ENCODE data around the gene CRYGB. TPM values are rescaled to one million over a fixed set of nuclear protein-coding genes. Genes with fewer than 3 reads are reported as not detected.

Gene CRYGB
- total and polyA plus RNA-seq, 2 donors (not counting 3 experiments of a cell fraction or from before 2014, with no cell fraction given), result not detected

DNA sequence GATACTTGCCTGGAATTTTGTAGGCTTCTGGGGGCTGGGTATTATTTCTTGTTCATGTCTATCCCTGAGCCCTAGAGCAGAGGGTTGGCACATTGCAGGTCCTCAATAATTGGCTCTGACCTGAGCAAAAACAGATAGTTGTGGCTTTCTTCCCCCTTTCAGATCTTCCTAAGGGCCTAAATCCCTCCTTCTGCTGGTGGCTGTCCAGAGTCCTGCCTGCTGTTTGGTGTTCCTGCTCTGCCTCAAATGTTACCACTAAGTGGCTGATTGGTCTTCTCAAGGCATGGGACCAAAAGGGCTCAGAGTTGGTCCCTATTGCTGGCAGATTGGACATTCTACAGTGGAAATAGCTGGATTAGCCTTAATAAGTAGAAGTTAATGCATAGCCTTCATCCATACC is 1.1 kb upstream of the CRYGB start:
- no peaks in the 10 kb centered on the region for H3K9me1 ChIP-seq (replicated peaks; ENCODE audit: control insufficient read depth, extremely low read depth, insufficient read depth, low read length)
- CTCF ChIA-PET, result interaction anchor here (1.4 kb wide), 1 partner anchor 9 kb away, joined by 3 read pairs; no protein-coding TSS in a partner anchor
- intact Hi-C loops (cut with micrococcal nuclease) (no loop called here), dilution Hi-C loops (cut with MboI; ENCODE audit: extremely low pct_ligation_motif_present, low sequenced_read_pairs) (no loop called here)
- H4K20me1 ChIP-seq (replicated peaks; ENCODE audit: control insufficient read depth, extremely low read depth, insufficient read depth, low read length), result no peaks in the 10 kb centered on the region
- H3K27ac ChIP-seq (ENCODE audit: insufficient read depth, low read depth, low read length), result no peak overlapping the region
- no peaks in the 10 kb centered on the region for H3K36me3 ChIP-seq (ENCODE audit: control insufficient read depth in 2 of 2, extremely low read depth in 1 of 2, insufficient read depth in 2 of 2, low read length in 2 of 2)
- POLR2A ChIA-PET, result no interaction called here
- FAIRE-seq, result no peak
- no peak overlapping the region for H3K4me3 ChIP-seq (replicated peaks in 1 of 3; ENCODE audit: insufficient read depth in 1 of 3, low read depth in 1 of 3, low read length in 3 of 3)
- H2AFZ ChIP-seq (ENCODE audit: low read depth, low read length), result no peak overlapping the region
- no peak overlapping the region for H3K4me2 ChIP-seq (ENCODE audit: insufficient read depth, low read length)
- no peaks in the 10 kb centered on the region for H3K4me1 ChIP-seq (ENCODE audit: control insufficient read depth, extremely low read depth, insufficient read depth, low read length)
- BruUV-seq (replicated peaks), result no TSS peak
- no peaks in the 10 kb centered on the region for H3K79me2 ChIP-seq (ENCODE audit: control insufficient read depth, insufficient read depth, low read length)
- H3K9me3 ChIP-seq (replicated peaks; ENCODE audit: control insufficient read depth, insufficient read depth, low read length), result no peaks in the 10 kb centered on the region
- H3K9ac ChIP-seq (replicated peaks; ENCODE audit: extremely low read depth, insufficient read depth, low read length), result no peak overlapping the region
- TF ChIP-seq EZH2 (IDR thresholded peaks at IDR 0.05; ENCODE audit: borderline replicate concordance, low read depth, low read length, severe bottlenecking) (no peak), GATA2 (IDR thresholded peaks at IDR 0.05; ENCODE audit: insufficient read depth, insufficient read length, low read depth, low read length) (no peak), POLR2AphosphoS5 (IDR thresholded peaks at IDR 0.05; ENCODE audit: insufficient read depth, low read depth, low read length) (no peak), CTCF (IDR thresholded peaks at IDR 0.05; ENCODE audit: extremely low read depth in 1 of 2, insufficient read depth in 1 of 2, low read depth in 1 of 2, low read length in 2 of 2) (no peak), JUN (IDR thresholded peaks at IDR 0.05; ENCODE audit: borderline replicate concordance, insufficient read depth, insufficient read length, low read depth) (no peak), MYC (IDR thresholded peaks at IDR 0.05; ENCODE audit: low read depth, low read length) (no peak), FOS (IDR thresholded peaks at IDR 0.05; ENCODE audit: borderline replicate concordance, insufficient read depth, low read length) (no peak), POLR2A (IDR thresholded peaks at IDR 0.05; ENCODE audit: low read depth, low read length) (no peak)
- TF ChIP-seq, protein P1, sequence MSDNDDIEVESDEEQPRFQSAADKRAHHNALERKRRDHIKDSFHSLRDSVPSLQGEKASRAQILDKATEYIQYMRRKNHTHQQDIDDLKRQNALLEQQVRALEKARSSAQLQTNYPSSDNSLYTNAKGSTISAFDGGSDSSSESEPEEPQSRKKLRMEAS (IDR thresholded peaks at IDR 0.05; ENCODE audit: insufficient read depth, insufficient read length), result no peak
- H3K27me3 ChIP-seq (ENCODE audit: control insufficient read depth in 2 of 2, insufficient read depth in 2 of 2, low read length in 2 of 2), result no peaks in the 10 kb centered on the region
- DNase-seq (ENCODE audit: low read depth, low spot score), result no peak

All from endothelial cell of umbilical vein (primary cell).